ENCODE results near the gene PPM1H.
"Not testable (repeated sequence)": the region's sequence is repeated elsewhere in the genome, so short reads cannot be mapped to it uniquely, and the experiment has no call there.

PPM1H gene

GRCh38 chr12:62668782-62669181 is 266.2 kb downstream of the PPM1H start:
- DNase-seq = no peak

- DNase-seq = not testable (repeated sequence)
Measured at GRCh38 chr12:62664951-62665350, 270.0 kb downstream of the PPM1H start.

GRCh38 chr12:62660756-62661155 is 274.2 kb downstream of the PPM1H start:
- no peak for DNase-seq

- no peak for DNase-seq
Measured at GRCh38 chr12:62659453-62660295, 275.3 kb downstream of the PPM1H start.

GRCh38 chr12:62658910-62659309 is 276.0 kb downstream of the PPM1H start:
- DNase-seq = no peak

- DNase-seq = no peak
Measured at GRCh38 chr12:62657363-62657632, 277.7 kb downstream of the PPM1H start.

- no peak for DNase-seq
Measured at GRCh38 chr12:62656591-62657362, 278.2 kb downstream of the PPM1H start.

- no peak for DNase-seq
Measured at GRCh38 chr12:62655666-62656151, 279.2 kb downstream of the PPM1H start.

GRCh38 chr12:62654326-62655241 is 280.4 kb downstream of the PPM1H start:
- no peak for DNase-seq

- DNase-seq = no peak
Measured at GRCh38 chr12:62653740-62654139, 281.2 kb downstream of the PPM1H start.

- no peak for DNase-seq
Measured at GRCh38 chr12:62653304-62653703, 281.6 kb downstream of the PPM1H start.

GRCh38 chr12:62651138-62651537 is 283.8 kb downstream of the PPM1H start:
- DNase-seq = no peak

GRCh38 chr12:62649412-62650138 is 285.4 kb downstream of the PPM1H start:
- DNase-seq = no peak

- DNase-seq = no peak
Measured at GRCh38 chr12:62647586-62647985, 287.4 kb downstream of the PPM1H start.

- DNase-seq = no peak
Measured at GRCh38 chr12:62646566-62646965, 288.4 kb downstream of the PPM1H start.

GRCh38 chr12:62643486-62643885 is 291.5 kb downstream of the PPM1H start:
- DNase-seq = no peak

GRCh38 chr12:62642486-62642885 is 292.5 kb downstream of the PPM1H start:
- no peak for DNase-seq

GRCh38 chr12:62640910-62641448 is 294.0 kb downstream of the PPM1H start:
- no peak for DNase-seq

GRCh38 chr12:62637679-62638078 is 297.3 kb downstream of the PPM1H start:
- no peak for DNase-seq

GRCh38 chr12:62635649-62636048 is 299.3 kb downstream of the PPM1H start:
- no peak for DNase-seq

- DNase-seq = no peak
Measured at GRCh38 chr12:62632411-62632918, 302.5 kb downstream of the PPM1H start.
